MM.1S (cell line): ENCODE data around the gene PDZRN3.

Experiments
- DNase-seq: peaks from one replicate; pipeline ENCODE4 v3.0.0-alpha.2; 2015
- H2AFZ ChIP-seq: fragments of 300-600 bp; sonication (generic); 2 replicates; pipeline ENCODE4 v1.6.0; 2016; ENCODE audit warnings: antibody characterized with exemption, low read length
- H3F3A ChIP-seq: fragments of 300-600 bp; sonication (generic); 2 replicates; pipeline ENCODE4 v1.6.1; 2016; ENCODE audit warnings: mild to moderate bottlenecking, antibody characterized with exemption, low read length, moderate library complexity, mixed read lengths; ENCODE audit not compliant: insufficient read depth
- H3K27ac ChIP-seq: fragments of 300-600 bp; sonication (generic); 2 replicates; pipeline ENCODE4 v1.5.1; 2016; ENCODE audit warnings: mild to moderate bottlenecking, low read length
- H3K27me3 ChIP-seq: fragments of 300-600 bp; sonication (generic); replicated peaks from 2 replicates; pipeline ENCODE4 v1.6.0; 2016; ENCODE audit warnings: low read length; ENCODE audit not compliant: insufficient read depth
- H3K36me3 ChIP-seq: fragments of 300-600 bp; sonication (generic); replicated peaks from 2 replicates; pipeline ENCODE4 v1.6.1; 2016; ENCODE audit warnings: mild to moderate bottlenecking, low read length, mixed read lengths; ENCODE audit not compliant: insufficient read depth
- H3K4me1 ChIP-seq: fragments of 300-600 bp; sonication (generic); 2 replicates; pipeline ENCODE4 v1.6.1; 2016; ENCODE audit warnings: low read length, mixed read lengths
- H3K4me2 ChIP-seq: fragments of 300-600 bp; sonication (generic); 2 replicates; pipeline ENCODE4 v1.6.0; 2016; ENCODE audit warnings: low read depth, low read length
- H3K4me3 ChIP-seq: fragments of 300-600 bp; sonication (generic); 2 replicates; pipeline ENCODE4 v1.5.1; 2016; ENCODE audit warnings: low read length, mixed read lengths
- H3K79me2 ChIP-seq: fragments of 300-600 bp; sonication (generic); 2 replicates; pipeline ENCODE4 v1.6.1; 2016; ENCODE audit warnings: mixed run types, low read length, mixed read lengths
- H3K9ac ChIP-seq: fragments of 300-600 bp; sonication (generic); 2 replicates; pipeline ENCODE4 v1.6.1; 2016; ENCODE audit warnings: low read length, mixed read lengths
- H3K9me2 ChIP-seq: fragments of 300-600 bp; sonication (generic); replicated peaks from 2 replicates; pipeline ENCODE4 v1.6.1; 2016; ENCODE audit warnings: mild to moderate bottlenecking, low read length, mixed read lengths; ENCODE audit not compliant: insufficient read depth
- H3K9me3 ChIP-seq: fragments of 300-600 bp; sonication (generic); replicated peaks from 2 replicates; pipeline ENCODE4 v1.6.1; 2016; ENCODE audit warnings: mild to moderate bottlenecking, low read length, mixed read lengths; ENCODE audit not compliant: insufficient read depth
- H4K20me1 ChIP-seq: fragments of 300-600 bp; sonication (generic); 2 replicates; pipeline ENCODE4 v1.6.1; 2016; ENCODE audit warnings: mild to moderate bottlenecking, low read length, moderate library complexity, mixed read lengths; ENCODE audit not compliant: insufficient read depth
- EZH2 ChIP-seq: fragments of 300-600 bp; sonication (generic); optimal IDR thresholded peaks from 2 replicates; pipeline ENCODE3; 2017; ENCODE audit warnings: low read depth, mild to moderate bottlenecking, antibody characterized with exemption, low read length, mixed read lengths
- EZH2phosphoT487 ChIP-seq: fragments of 300-600 bp; sonication (generic); IDR thresholded peaks from 2 replicates; pipeline ENCODE4 v1.6.1; 2018; ENCODE audit warnings: antibody characterized with exemption, low read length
- TF ChIP-seq, protein P1 (sequence below): fragments of 300-600 bp; sonication (generic); IDR thresholded peaks from 2 replicates; pipeline ENCODE4 v1.5.1; 2016; ENCODE audit warnings: antibody characterized with exemption, low read length, mixed read lengths

The PDZRN3 gene

DNA sequence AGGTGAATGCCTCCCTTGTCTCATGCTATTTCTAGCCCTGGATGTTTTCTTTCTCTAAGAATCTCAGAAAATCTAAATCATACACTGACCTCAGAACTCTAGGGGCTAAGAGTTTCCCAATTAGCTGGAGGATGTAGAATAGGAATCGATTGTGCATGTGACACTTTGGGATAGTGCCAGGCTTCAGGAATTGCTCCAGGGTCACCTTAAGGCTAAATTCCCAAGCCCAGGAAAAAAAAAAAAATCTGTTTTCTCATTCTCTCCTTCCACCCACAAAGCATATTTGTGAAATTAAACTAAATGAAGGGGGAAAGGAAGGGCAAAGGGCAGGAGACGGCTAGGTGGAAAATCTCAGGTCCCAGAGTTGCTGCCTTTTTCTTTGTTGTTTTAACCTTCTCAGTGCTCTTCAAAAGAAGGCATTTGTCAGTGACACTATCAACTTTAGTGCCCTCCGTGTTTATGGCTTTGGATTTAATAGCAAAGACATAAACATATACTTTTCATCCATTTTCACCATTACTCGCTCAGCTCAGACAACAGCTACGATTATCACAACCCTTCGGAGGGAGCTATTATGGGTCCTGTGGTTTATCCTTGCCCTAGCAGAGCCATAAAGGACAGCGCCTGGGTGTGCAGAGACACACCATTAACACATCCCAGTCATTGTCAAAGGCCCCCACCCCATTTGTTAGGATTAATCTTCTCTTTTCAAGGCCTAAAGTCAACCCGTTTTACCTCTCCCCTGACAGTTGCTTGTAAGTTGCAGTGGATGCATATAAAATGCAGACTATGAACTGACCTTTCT lies 271.7 kb downstream of the PDZRN3 start:
- Histone ChIP-seq H3K9me2 (no peaks in the 10 kb centered on the region), H3K9me3 (no peaks in the 10 kb centered on the region), H3F3A (no peaks in the 10 kb centered on the region), H3K4me1 (no peaks in the 10 kb centered on the region), H3K9ac (no peak overlapping the region), H3K79me2 (no peaks in the 10 kb centered on the region), H3K27ac (no peak overlapping the region), H3K36me3 (no peaks in the 10 kb centered on the region), H3K27me3 (no peaks in the 10 kb centered on the region), H3K4me3 (no peak overlapping the region), H3K4me2 (no peak overlapping the region), H2AFZ (no peak overlapping the region), H4K20me1 (no peaks in the 10 kb centered on the region)
- TF ChIP-seq EZH2, result no peak
- no peak for TF ChIP-seq EZH2phosphoT487
- no peak for DNase-seq

DNA sequence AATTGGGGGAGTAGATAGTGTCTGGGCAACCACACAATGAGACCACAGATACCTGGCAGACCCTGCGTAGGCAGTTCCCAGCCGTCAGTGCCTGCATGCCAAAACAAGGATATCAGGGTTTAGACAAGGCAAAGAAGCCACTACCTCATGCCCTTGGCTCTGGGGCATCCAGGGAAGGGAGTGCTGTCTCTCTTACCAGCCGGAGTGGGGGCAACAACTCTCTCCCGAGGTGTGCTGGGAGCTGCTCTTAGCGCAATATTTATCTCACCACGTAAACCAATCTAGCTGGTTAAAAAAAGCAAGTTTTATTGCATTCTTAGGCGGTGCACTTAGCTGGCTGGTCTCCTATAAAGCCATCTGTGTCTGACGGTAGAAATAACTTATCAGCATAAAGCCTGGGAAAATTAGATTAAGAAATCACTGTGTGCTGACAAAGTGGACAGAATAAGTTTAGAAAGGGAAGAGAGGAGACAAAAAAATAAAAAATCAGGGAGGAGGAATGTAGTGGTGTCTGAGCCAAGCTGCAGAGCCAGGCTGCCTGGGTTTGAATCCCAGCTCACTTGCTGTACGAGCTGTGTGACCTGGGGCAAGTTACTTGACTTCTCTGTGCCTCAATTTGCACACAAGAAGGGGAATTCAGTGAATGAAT lies 273.2 kb downstream of the PDZRN3 start:
- Histone ChIP-seq H3K9me2 (no peaks in the 10 kb centered on the region), H3K9ac (no peak overlapping the region), H3F3A (no peaks in the 10 kb centered on the region), H3K4me1 (no peaks in the 10 kb centered on the region), H3K79me2 (no peaks in the 10 kb centered on the region), H3K27me3 (no peaks in the 10 kb centered on the region), H3K27ac (no peak overlapping the region), H3K4me2 (no peak overlapping the region), H3K4me3 (no peak overlapping the region), H3K9me3 (no peaks in the 10 kb centered on the region), H3K36me3 (no peaks in the 10 kb centered on the region), H2AFZ (no peak overlapping the region), H4K20me1 (no peaks in the 10 kb centered on the region)
- TF ChIP-seq EZH2, result no peak
- DNase-seq, result no peak

DNA sequence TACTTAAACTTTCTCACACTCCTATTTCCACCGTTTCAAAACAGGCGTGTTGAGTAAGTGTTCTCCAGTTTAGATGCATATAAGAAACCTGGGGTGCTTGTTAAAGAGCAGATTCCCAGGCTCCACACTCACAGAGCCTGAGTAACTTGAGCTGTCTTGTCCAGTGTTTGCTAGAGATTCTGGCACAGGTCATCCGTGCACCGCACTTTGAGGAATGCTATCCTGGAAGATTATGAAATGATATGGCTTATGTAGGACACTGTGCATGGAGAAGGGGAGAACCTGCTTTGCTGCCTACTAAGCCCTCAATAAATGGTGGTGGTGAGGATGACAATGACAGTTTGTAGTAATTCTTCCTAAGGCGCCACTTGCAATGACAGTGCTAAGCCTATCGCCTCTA lies 273.7 kb downstream of the PDZRN3 start:
- TF ChIP-seq EZH2 (no peak), EZH2phosphoT487 (no peak)
- TF ChIP-seq, protein P1, sequence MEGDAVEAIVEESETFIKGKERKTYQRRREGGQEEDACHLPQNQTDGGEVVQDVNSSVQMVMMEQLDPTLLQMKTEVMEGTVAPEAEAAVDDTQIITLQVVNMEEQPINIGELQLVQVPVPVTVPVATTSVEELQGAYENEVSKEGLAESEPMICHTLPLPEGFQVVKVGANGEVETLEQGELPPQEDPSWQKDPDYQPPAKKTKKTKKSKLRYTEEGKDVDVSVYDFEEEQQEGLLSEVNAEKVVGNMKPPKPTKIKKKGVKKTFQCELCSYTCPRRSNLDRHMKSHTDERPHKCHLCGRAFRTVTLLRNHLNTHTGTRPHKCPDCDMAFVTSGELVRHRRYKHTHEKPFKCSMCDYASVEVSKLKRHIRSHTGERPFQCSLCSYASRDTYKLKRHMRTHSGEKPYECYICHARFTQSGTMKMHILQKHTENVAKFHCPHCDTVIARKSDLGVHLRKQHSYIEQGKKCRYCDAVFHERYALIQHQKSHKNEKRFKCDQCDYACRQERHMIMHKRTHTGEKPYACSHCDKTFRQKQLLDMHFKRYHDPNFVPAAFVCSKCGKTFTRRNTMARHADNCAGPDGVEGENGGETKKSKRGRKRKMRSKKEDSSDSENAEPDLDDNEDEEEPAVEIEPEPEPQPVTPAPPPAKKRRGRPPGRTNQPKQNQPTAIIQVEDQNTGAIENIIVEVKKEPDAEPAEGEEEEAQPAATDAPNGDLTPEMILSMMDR, result no peak
- no peaks in the 10 kb centered on the region for H3K4me1 ChIP-seq
- H4K20me1 ChIP-seq, result no peaks in the 10 kb centered on the region
- no peak overlapping the region for H2AFZ ChIP-seq
- H3K79me2 ChIP-seq, result no peaks in the 10 kb centered on the region
- no peak for DNase-seq
- no peak overlapping the region for H3K4me2 ChIP-seq
- no peak overlapping the region for H3K27ac ChIP-seq
- H3K9ac ChIP-seq, result no peak overlapping the region
- no peaks in the 10 kb centered on the region for H3F3A ChIP-seq
- H3K27me3 ChIP-seq, result no peaks in the 10 kb centered on the region
- no peak overlapping the region for H3K4me3 ChIP-seq
- H3K9me3 ChIP-seq, result no peaks in the 10 kb centered on the region
- no peaks in the 10 kb centered on the region for H3K9me2 ChIP-seq
- no peaks in the 10 kb centered on the region for H3K36me3 ChIP-seq

DNA sequence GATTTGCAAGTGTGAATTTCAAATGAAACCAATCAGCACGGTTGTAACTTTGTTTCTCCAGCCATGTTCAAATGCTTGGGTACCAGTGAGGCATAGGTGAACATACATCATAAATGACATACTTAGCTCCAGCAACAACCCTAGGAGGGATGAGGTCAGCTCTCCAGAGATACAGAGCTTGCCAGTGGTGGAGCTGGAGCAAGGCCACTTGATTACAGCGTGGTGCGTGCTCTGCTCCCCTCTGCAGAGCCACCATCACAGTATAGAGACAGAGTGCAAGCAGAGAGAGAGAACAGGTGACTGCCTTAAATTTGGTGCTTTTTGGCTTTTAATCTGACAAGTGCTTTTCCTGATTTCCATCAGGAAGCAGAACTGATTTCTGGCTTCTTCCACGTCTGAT lies 275.1 kb downstream of the PDZRN3 start:
- no peak overlapping the region for H2AFZ ChIP-seq
- H3K9ac ChIP-seq, result no peak overlapping the region
- DNase-seq, result no peak
- H3K9me3 ChIP-seq, result no peaks in the 10 kb centered on the region
- H3K4me3 ChIP-seq, result no peak overlapping the region
- H3K4me1 ChIP-seq, result no peaks in the 10 kb centered on the region
- H3K79me2 ChIP-seq, result no peaks in the 10 kb centered on the region
- H3K36me3 ChIP-seq, result no peaks in the 10 kb centered on the region
- TF ChIP-seq EZH2phosphoT487 (no peak), EZH2 (no peak)
- TF ChIP-seq, protein P1, result no peak
- no peak overlapping the region for H3K4me2 ChIP-seq
- H3K27me3 ChIP-seq, result no peaks in the 10 kb centered on the region
- H3F3A ChIP-seq, result no peaks in the 10 kb centered on the region
- no peaks in the 10 kb centered on the region for H4K20me1 ChIP-seq
- no peaks in the 10 kb centered on the region for H3K9me2 ChIP-seq
- no peak overlapping the region for H3K27ac ChIP-seq
